BJ (cell line): ENCODE results near the gene ANO6. TPM values are rescaled to one million over a fixed set of nuclear protein-coding genes. Genes with fewer than 3 reads are reported as not detected.

ENCODE experiments used
- CTCF ChIA-PET: fragments of 350-600 bp; formaldehyde crosslinking; extraction: SDS; loops from one replicate; lab custom pipeline; 2021; ENCODE audit warnings: antibody characterized with exemption, inconsistent platforms; lab: Yijun Ruan, JAX
- POLR2A ChIA-PET: fragments of 300-600 bp; sonication (Branson Sonifier 250); formaldehyde crosslinking; extraction: SDS; loops from one replicate; lab custom pipeline; 2021; ENCODE audit warnings: antibody characterized with exemption; lab: Charles Lee
- DNase-seq: peaks from one replicate; pipeline ENCODE4 v3.0.0-alpha.2; 2011; ENCODE audit warnings: low read depth
- H3K27me3 ChIP-seq: 2 replicates; pipeline ENCODE4 v1.6.0; 2011; ENCODE audit warnings: low read length; ENCODE audit not compliant: control insufficient read depth, insufficient read depth
- H3K36me3 ChIP-seq: 2 replicates; pipeline ENCODE4 v1.5.1; 2011; ENCODE audit warnings: low read length; ENCODE audit not compliant: control insufficient read depth, insufficient read depth
- H3K4me3 ChIP-seq: 2 replicates; pipeline ENCODE4 v1.5.1; 2011; ENCODE audit warnings: low read depth, mild to moderate bottlenecking, control low read depth, low read length
- CTCF ChIP-seq: IDR thresholded peaks from 2 replicates; pipeline ENCODE4 v1.5.1; 2011; ENCODE audit warnings: low read depth, mild to moderate bottlenecking, control low read depth, inconsistent platforms, low read length, moderate library complexity; ENCODE audit not compliant: insufficient read depth
- polyA plus RNA-seq: library from polyadenylated mRNA; depleted of rRNA; stranded (reverse); fragments of >200 nt; gene quantifications from 2 replicates; pipeline ENCODE4 v1.2.3, GENCODE V29; 2011

Gene ANO6
- polyA plus RNA-seq, 1 experiment = 45.8 TPM

GRCh38 chr12:45349916-45350315, 134.0 kb downstream of the ANO6 start:
- POLR2A ChIA-PET = no interaction called here
- no peaks in the 10 kb centered on the region for H3K27me3 ChIP-seq
- no peak for DNase-seq
- no peak overlapping the region for H3K4me3 ChIP-seq
- TF ChIP-seq CTCF = no peak
- peaks cover 1% of the 10 kb centered on the region; the same call in 1 of the 2 replicates for H3K36me3 ChIP-seq
- CTCF ChIA-PET = no interaction called here

- H3K4me3 ChIP-seq = no peak overlapping the region
- H3K36me3 ChIP-seq = peaks cover 4% of the 10 kb centered on the region; the same call in 1 of the 2 replicates
- POLR2A ChIA-PET = no interaction called here
- CTCF ChIA-PET = interaction anchor here (1.5 kb wide), 1 partner anchor 14 kb away, joined by 5 read pairs; no protein-coding TSS in a partner anchor
- TF ChIP-seq CTCF = no peak
- no peaks in the 10 kb centered on the region for H3K27me3 ChIP-seq
- no peak for DNase-seq
Measured at GRCh38 chr12:45350861-45351260, 135.0 kb downstream of the ANO6 start.

GRCh38 chr12:45351921-45352670, 136.2 kb downstream of the ANO6 start:
- Histone ChIP-seq H3K27me3 (no peaks in the 10 kb centered on the region), H3K36me3 (peaks cover 4% of the 10 kb centered on the region; the same call in 1 of the 2 replicates), H3K4me3 (no peak overlapping the region)
- no peak for TF ChIP-seq CTCF
- ChIA-PET POLR2A (no interaction called here), CTCF (no interaction called here)
- no peak for DNase-seq

GRCh38 chr12:45353944-45354343, 138.0 kb downstream of the ANO6 start:
- no peak overlapping the region for H3K4me3 ChIP-seq
- CTCF ChIA-PET = interaction anchor here (1.2 kb wide), 1 partner anchor 16 kb away, joined by 4 read pairs; no protein-coding TSS in a partner anchor
- POLR2A ChIA-PET = no interaction called here
- no peaks in the 10 kb centered on the region for H3K27me3 ChIP-seq
- H3K36me3 ChIP-seq = peaks cover 4% of the 10 kb centered on the region; the same call in 1 of the 2 replicates
- DNase-seq = no peak
- TF ChIP-seq CTCF = no peak

- no peak for DNase-seq
- Histone ChIP-seq H3K36me3 (peaks cover 4% of the 10 kb centered on the region; the same call in 1 of the 2 replicates), H3K4me3 (no peak overlapping the region), H3K27me3 (no peaks in the 10 kb centered on the region)
- TF ChIP-seq CTCF = no peak
- POLR2A ChIA-PET = no interaction called here
- CTCF ChIA-PET = no interaction called here
Measured at GRCh38 chr12:45354399-45354798, 138.5 kb downstream of the ANO6 start.
